Measurements from ENCODE around the gene DHRS1. TPM values are rescaled to one million over a fixed set of nuclear protein-coding genes. Genes with fewer than 3 reads are reported as not detected.
A peak's percentile ranks its signal among the peaks of the same experiment; 100 is the strongest.

The DHRS1 gene
- total and polyA plus RNA-seq, 9 of the 15 experiments (the other 6 are each of a cell fraction or from before 2014, with no cell fraction given): 7.3 to 33.6 (median 13.3) TPM

DNA sequence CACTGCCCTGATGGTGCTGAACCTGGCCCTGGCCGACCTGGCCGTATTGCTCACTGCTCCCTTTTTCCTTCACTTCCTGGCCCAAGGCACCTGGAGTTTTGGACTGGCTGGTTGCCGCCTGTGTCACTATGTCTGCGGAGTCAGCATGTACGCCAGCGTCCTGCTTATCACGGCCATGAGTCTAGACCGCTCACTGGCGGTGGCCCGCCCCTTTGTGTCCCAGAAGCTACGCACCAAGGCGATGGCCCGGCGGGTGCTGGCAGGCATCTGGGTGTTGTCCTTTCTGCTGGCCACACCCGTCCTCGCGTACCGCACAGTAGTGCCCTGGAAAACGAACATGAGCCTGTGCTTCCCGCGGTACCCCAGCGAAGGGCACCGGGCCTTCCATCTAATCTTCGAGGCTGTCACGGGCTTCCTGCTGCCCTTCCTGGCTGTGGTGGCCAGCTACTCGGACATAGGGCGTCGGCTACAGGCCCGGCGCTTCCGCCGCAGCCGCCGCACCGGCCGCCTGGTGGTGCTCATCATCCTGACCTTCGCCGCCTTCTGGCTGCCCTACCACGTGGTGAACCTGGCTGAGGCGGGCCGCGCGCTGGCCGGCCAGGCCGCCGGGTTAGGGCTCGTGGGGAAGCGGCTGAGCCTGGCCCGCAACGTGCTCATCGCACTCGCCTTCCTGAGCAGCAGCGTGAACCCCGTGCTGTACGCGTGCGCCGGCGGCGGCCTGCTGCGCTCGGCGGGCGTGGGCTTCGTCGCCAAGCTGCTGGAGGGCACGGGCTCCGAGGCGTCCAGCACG, 16.4 kb upstream of the DHRS1 start (continued):
- TF ChIP-seq, protein P1, sequence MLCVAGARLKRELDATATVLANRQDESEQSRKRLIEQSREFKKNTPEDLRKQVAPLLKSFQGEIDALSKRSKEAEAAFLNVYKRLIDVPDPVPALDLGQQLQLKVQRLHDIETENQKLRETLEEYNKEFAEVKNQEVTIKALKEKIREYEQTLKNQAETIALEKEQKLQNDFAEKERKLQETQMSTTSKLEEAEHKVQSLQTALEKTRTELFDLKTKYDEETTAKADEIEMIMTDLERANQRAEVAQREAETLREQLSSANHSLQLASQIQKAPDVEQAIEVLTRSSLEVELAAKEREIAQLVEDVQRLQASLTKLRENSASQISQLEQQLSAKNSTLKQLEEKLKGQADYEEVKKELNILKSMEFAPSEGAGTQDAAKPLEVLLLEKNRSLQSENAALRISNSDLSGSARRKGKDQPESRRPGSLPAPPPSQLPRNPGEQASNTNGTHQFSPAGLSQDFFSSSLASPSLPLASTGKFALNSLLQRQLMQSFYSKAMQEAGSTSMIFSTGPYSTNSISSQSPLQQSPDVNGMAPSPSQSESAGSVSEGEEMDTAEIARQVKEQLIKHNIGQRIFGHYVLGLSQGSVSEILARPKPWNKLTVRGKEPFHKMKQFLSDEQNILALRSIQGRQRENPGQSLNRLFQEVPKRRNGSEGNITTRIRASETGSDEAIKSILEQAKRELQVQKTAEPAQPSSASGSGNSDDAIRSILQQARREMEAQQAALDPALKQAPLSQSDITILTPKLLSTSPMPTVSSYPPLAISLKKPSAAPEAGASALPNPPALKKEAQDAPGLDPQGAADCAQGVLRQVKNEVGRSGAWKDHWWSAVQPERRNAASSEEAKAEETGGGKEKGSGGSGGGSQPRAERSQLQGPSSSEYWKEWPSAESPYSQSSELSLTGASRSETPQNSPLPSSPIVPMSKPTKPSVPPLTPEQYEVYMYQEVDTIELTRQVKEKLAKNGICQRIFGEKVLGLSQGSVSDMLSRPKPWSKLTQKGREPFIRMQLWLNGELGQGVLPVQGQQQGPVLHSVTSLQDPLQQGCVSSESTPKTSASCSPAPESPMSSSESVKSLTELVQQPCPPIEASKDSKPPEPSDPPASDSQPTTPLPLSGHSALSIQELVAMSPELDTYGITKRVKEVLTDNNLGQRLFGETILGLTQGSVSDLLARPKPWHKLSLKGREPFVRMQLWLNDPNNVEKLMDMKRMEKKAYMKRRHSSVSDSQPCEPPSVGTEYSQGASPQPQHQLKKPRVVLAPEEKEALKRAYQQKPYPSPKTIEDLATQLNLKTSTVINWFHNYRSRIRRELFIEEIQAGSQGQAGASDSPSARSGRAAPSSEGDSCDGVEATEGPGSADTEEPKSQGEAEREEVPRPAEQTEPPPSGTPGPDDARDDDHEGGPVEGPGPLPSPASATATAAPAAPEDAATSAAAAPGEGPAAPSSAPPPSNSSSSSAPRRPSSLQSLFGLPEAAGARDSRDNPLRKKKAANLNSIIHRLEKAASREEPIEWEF (CRISPR knock-in tag; IDR thresholded peaks at IDR 0.05): no peak
- peak; percentile 74; the same call in 1 of the 2 replicates for TF ChIP-seq ZNF232 (CRISPR knock-in tag; IDR thresholded peaks at IDR 0.05)
- no peak for TF ChIP-seq MCM7 (IDR thresholded peaks at IDR 0.05)
- TF ChIP-seq LEF1 (IDR thresholded peaks at IDR 0.05): no peak
- TF ChIP-seq PTRF (tag; IDR thresholded peaks at IDR 0.05): no peak
- TF ChIP-seq SMAD1 (IDR thresholded peaks at IDR 0.05; ENCODE audit: low read depth, low read length, partially characterized antibody): no peak
- TF ChIP-seq MBD2 (IDR thresholded peaks at IDR 0.05; ENCODE audit: borderline replicate concordance, low read depth): peak; percentile 20; the same call in 1 of the 2 replicates
- no peak for TF ChIP-seq ZNF212 (CRISPR knock-in tag; IDR thresholded peaks at IDR 0.05)
- TF ChIP-seq BCL6 (CRISPR knock-in tag; IDR thresholded peaks at IDR 0.05): no peak
- no peak for TF ChIP-seq SMARCA5 (IDR thresholded peaks at IDR 0.05)
- TF ChIP-seq ARHGAP35 (IDR thresholded peaks at IDR 0.05; ENCODE audit: partially characterized antibody): no peak
- TF ChIP-seq CSDE1 (IDR thresholded peaks at IDR 0.05): no peak
- no peak for TF ChIP-seq HMG20B (CRISPR knock-in tag; IDR thresholded peaks at IDR 0.05)
- TF ChIP-seq, protein P2, sequence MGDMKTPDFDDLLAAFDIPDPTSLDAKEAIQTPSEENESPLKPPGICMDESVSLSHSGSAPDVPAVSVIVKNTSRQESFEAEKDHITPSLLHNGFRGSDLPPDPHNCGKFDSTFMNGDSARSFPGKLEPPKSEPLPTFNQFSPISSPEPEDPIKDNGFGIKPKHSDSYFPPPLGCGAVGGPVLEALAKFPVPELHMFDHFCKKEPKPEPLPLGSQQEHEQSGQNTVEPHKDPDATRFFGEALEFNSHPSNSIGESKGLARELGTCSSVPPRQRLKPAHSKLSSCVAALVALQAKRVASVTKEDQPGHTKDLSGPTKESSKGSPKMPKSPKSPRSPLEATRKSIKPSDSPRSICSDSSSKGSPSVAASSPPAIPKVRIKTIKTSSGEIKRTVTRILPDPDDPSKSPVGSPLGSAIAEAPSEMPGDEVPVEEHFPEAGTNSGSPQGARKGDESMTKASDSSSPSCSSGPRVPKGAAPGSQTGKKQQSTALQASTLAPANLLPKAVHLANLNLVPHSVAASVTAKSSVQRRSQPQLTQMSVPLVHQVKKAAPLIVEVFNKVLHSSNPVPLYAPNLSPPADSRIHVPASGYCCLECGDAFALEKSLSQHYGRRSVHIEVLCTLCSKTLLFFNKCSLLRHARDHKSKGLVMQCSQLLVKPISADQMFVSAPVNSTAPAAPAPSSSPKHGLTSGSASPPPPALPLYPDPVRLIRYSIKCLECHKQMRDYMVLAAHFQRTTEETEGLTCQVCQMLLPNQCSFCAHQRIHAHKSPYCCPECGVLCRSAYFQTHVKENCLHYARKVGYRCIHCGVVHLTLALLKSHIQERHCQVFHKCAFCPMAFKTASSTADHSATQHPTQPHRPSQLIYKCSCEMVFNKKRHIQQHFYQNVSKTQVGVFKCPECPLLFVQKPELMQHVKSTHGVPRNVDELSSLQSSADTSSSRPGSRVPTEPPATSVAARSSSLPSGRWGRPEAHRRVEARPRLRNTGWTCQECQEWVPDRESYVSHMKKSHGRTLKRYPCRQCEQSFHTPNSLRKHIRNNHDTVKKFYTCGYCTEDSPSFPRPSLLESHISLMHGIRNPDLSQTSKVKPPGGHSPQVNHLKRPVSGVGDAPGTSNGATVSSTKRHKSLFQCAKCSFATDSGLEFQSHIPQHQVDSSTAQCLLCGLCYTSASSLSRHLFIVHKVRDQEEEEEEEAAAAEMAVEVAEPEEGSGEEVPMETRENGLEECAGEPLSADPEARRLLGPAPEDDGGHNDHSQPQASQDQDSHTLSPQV (IDR thresholded peaks at IDR 0.05): peak; percentile 97
- no peak for TF ChIP-seq ILK (tag; IDR thresholded peaks at IDR 0.05; ENCODE audit: borderline replicate concordance, low read depth)
- peak; percentile 86 for TF ChIP-seq ZBTB1 (CRISPR knock-in tag; IDR thresholded peaks at IDR 0.05; ENCODE audit: borderline replicate concordance, low read depth)
- no peak for TF ChIP-seq CBX5 (IDR thresholded peaks at IDR 0.05; ENCODE audit: borderline replicate concordance, low read depth)
- TF ChIP-seq SIRT6 (IDR thresholded peaks at IDR 0.05; ENCODE audit: low read depth, low read length): no peak
- no peak for TF ChIP-seq MIER1 (IDR thresholded peaks at IDR 0.05; ENCODE audit: low read depth)

Data from K562 (cell line).